Left hindlimb (tissue), 1 donor: Measurements from ENCODE around the gene NSRP1.
"Not testable (repeated sequence)": the region's sequence is repeated elsewhere in the genome, so short reads cannot be mapped to it uniquely, and the experiment has no call there.

Experiments used
- DNase-seq: peaks from one replicate; pipeline ENCODE4 v3.0.0-alpha.2; 2018

The NSRP1 gene

DNA sequence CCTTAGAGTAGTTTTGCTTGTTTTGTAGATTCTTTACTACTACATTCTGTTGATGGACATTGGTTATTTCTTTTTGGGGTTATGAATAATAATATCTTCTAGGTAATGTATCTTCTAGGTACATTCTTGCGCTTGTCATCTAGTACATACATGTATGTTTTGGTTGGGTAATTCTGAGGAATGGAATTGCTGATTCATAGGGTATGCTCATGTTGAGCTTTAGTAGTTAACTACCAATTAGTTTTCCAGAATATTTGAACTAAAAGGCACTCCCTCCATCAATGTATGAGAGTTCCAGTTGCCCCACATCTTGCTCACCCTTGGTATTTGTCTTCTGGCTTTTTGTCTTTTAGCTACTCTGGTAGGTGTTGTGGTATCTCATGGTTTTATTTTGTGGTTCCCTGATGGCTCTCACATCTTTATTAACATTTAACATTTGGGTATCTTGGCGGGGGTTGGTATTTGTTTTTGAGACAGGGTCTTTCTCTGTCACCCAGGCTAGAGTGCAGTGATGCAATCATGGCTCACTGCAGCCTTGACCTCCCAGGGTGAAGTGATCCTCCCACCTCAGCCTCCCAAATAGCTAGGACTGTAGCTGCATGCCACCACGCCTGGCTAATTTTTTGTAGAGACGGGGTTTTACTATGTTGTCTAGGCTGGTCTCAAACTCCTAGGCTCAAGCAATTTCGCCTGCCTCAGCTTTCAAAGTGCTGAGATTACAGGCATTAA, 71.8 kb downstream of the NSRP1 start:
- no peak for DNase-seq

DNA sequence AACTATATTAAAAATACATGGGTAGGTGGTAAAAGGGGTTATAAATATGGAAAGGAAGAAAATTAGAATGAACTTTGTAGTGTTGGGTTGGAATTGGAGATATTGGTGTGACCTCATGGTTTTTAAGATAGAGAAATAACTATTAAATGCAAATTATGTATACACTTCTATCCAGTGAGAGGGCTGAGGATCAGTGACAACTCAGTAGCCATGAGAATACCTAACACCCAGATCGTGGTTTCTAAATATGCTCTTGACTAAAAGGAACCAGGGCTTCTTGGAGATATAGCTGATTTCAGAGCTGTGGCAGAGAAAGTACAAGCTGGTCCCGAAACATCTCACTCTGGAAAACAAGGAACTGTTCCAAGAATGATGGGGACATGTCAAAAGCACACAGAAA, 74.5 kb downstream of the NSRP1 start:
- no peak for DNase-seq

- DNase-seq: no peak
These were observed 79.9 kb downstream of the NSRP1 start for GRCh38 chr17:30196504-30196903.

DNA sequence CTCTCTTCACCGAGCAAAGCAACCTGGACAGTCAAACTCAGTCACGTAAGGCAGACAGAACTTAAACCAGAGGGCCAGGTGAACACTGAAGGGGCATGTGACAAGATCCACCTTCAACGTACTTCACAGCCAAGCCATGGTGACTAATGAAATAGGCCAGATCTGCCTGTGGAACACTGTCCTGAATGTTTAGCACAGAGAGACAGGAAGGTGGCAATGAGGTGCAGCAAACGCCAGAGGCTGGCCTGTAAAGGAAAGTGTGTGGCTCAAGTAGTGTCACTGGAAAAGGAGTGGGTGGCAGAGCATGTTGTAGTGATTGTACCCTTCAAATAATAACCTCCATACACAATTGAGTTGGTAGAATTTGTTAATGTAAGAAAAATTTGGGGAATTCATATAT, 80.8 kb downstream of the NSRP1 start:
- DNase-seq: no peak

DNA sequence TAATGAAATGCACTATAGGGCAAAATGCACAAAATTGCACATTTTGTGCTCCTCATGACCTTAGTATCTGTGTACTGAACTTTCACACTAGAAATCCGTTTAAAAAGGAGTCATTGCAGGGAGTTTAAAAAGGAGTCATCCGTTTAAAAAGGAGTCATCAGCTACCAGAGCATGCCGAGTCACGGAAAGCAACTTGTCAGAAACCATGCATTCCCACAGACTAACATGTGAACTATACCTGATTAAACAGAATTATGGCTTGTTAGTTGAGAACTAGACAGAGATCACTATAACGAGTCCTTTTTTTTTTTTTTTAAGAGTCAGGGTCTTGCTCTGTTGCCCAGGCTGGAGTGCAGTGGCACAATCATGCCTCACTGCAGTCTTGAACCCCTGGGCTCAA, 83.0 kb downstream of the NSRP1 start:
- DNase-seq: no peak

DNA sequence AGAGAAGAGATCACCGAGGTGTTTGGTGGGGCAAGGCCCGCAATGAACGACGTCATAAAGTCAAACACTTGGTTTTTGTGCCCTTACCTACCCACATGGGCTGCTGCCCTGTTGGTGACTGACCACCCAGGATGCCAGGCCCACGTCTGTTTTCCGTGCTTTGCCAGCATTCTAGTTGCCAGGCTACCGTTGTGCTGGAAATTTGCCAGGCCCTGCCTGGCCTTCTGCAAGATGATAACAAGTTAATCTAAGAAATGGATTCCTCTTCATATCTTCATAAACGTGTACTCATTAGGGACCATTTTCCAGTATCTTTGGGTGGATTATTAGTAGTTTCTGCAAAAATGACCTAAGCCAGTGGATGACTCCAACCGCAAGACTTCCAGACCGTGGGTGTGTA, 83.5 kb downstream of the NSRP1 start:
- no peak for DNase-seq

GRCh38 chr17:30200656-30201055, 84.0 kb downstream of the NSRP1 start:
- DNase-seq: not testable (repeated sequence)

- no peak for DNase-seq
These were observed 86.9 kb downstream of the NSRP1 start for GRCh38 chr17:30203471-30203981.

- no peak for DNase-seq
These were observed 91.0 kb downstream of the NSRP1 start for GRCh38 chr17:30207655-30208054.

DNA sequence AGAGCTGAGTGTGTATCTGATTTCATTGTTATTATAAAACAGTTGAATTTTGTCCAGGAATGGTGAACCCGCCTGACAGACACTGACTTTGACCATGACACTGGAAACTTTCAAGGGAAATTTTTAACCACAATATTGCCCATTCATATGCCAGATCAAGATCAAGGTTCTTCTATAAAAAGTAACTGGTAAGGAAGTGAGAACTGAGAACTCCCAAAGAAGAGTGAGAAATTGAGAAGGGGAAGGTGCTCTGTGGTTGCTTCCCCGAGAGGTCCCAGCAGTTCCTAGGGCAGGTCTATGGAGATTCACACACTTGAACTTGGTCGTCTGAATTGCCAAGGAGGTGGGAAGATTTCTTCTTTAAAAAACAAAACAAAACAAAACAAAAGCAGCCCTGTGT, 91.6 kb downstream of the NSRP1 start:
- no peak for DNase-seq

GRCh38 chr17:30209930-30210329, 93.3 kb downstream of the NSRP1 start:
- no peak for DNase-seq

DNA sequence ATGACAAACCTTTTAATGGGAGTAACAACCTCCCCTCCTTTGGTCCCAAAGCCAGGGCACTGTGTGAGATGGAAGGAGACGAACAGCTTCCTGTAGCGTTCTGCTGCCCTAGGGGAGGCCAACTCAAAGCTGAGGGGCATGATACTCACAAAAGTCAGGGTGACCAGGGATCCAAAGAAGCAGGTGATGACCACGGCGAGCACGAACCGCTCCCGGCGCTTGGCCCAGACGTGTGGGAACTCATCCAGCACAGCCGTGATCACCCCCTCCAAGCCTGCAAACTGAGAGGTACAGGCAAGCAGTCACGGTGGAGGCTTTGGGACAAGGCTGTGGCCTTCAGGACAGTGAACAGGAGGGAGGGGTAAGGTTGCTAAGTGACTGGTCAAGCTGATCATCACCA, 93.8 kb downstream of the NSRP1 start:
- DNase-seq: no peak

- no peak for DNase-seq
These were observed 94.3 kb downstream of the NSRP1 start for GRCh38 chr17:30210901-30211300.

DNA sequence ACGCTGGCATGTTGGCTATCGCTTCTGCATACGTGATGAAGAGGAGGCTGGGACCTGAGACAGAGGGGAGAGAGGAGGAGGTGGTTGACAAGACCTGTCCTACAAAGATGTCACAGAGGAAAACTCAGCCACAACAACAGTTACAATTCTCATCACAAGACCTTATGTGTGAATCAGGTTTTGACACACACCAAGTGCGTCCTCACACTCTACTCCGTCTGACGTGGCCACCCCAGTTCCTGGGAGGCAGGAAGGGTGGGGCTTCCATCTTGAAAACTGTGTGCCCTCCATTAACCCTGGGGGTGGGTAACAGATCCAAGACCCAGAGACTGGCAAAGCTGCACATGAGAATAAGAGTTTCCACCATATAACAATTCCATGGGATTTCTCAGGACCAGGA, 94.8 kb downstream of the NSRP1 start:
- DNase-seq: no peak

- no peak for DNase-seq
These were observed 96.1 kb downstream of the NSRP1 start for GRCh38 chr17:30212750-30213149.

- DNase-seq: no peak
These were observed 100.4 kb downstream of the NSRP1 start for GRCh38 chr17:30217054-30217453.

GRCh38 chr17:30217746-30218245, 101.2 kb downstream of the NSRP1 start:
- DNase-seq: no peak

- DNase-seq: no peak
These were observed 102.2 kb downstream of the NSRP1 start for GRCh38 chr17:30218799-30219198.

GRCh38 chr17:30219315-30219714, 102.7 kb downstream of the NSRP1 start:
- no peak for DNase-seq

DNA sequence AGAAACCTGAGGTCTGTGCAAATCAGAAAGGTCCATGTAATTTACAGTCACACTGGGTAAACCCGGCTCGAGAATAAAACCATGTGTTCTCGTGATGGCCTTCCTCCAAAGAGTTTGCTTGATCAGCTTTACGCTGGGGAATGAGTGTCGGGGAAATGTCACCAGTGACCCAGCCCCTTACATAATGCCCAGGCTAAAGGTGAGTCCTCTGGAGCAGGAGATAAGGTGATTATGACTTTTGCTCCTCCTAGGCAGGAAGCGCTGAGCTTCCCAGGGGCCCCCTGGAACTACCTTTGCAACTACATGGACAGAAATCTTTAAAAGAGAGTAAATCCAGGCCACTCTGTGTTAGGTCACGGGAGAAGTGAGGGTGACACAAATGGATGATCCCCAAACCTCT, 103.2 kb downstream of the NSRP1 start:
- DNase-seq: no peak

GRCh38 chr17:30220414-30220813, 103.8 kb downstream of the NSRP1 start:
- DNase-seq: no peak

GRCh38 chr17:30221346-30221745, 104.7 kb downstream of the NSRP1 start:
- DNase-seq: no peak

- no peak for DNase-seq
These were observed 105.6 kb downstream of the NSRP1 start for GRCh38 chr17:30222251-30222650.

GRCh38 chr17:30222721-30223175, 106.1 kb downstream of the NSRP1 start:
- DNase-seq: no peak

GRCh38 chr17:30224419-30224960, 107.9 kb downstream of the NSRP1 start:
- no peak for DNase-seq
